ENCODE measurements around the gene KIRREL1. TPM values are rescaled to one million over a fixed set of nuclear protein-coding genes. Genes with fewer than 3 reads are reported as not detected.
A peak's percentile ranks its signal among the peaks of the same experiment; 100 is the strongest.

KIRREL1 gene
- total RNA-seq, 1 experiment from 2014 or later: 101 TPM

DNA sequence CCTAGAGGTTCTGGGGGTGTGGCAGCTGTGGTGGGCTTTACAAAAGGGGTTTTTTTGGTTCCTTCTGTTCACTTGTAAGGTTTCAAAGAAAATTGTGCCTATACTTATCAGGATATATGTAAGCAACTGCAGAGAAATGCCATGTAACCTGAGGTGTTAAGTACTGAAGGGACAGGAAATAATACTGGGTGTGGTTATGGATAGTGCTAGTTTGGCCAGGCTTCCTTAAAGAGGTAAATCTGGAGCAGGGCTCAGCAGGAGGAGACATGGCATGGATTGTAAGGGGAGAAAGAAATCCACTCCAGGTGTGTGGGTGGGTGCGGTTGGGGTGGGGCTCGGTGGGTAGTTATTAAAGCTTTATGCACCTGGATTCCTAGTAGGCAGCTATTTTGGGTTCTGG, 28.3 kb downstream of the KIRREL1 start:
- Mint-ChIP-seq H3K27ac (ENCODE audit: low read depth, unreplicated experiment) (peak overlapping the region; percentile 86), H3K36me3 (ENCODE audit: insufficient read depth, unreplicated experiment) (peaks cover 16% of the 10 kb centered on the region), H3K9me3 (ENCODE audit: unreplicated experiment) (no peaks in the 10 kb centered on the region), H3K4me1 (ENCODE audit: insufficient read depth, unreplicated experiment) (peaks cover 72% of the 10 kb centered on the region), H3K27me3 (ENCODE audit: insufficient read depth, unreplicated experiment) (no peaks in the 10 kb centered on the region), H3K4me3 (ENCODE audit: unreplicated experiment) (peak overlapping the region; percentile 42)
- intact Hi-C loops (cut with micrococcal nuclease): loop anchor here (1.0 kb wide), 2 partner anchors 10 to 29 kb away; no protein-coding TSS in a partner anchor
- POLR2A ChIA-PET: interaction anchor here (1.0 to 13.3 kb wide), 5 partner anchors 7 to 63 kb away, joined by 3 to 245 read pairs (median 79); partner anchors contain the start of gene KIRREL1
- TF ChIP-seq CTCF (IDR thresholded peaks at IDR 0.05; ENCODE audit: unreplicated experiment): no peak
- BruUV-seq (replicated peaks): no TSS peak
- peak; percentile 57 for DNase-seq (ENCODE audit: unreplicated experiment)
- CTCF ChIA-PET: interaction anchor here (0.6 to 26.2 kb wide), 10 partner anchors 7 to 103 kb away, joined by 3 to 494 read pairs (median 18); partner anchors contain the start of gene KIRREL1

GRCh38 chr1:158022554-158023312, 29.3 kb downstream of the KIRREL1 start:
- Mint-ChIP-seq H3K27me3 (ENCODE audit: insufficient read depth, unreplicated experiment) (no peaks in the 10 kb centered on the region), H3K27ac (ENCODE audit: low read depth, unreplicated experiment) (peak overlapping the region; percentile 86), H3K4me1 (ENCODE audit: insufficient read depth, unreplicated experiment) (peaks cover 69% of the 10 kb centered on the region), H3K36me3 (ENCODE audit: insufficient read depth, unreplicated experiment) (peaks cover 16% of the 10 kb centered on the region), H3K9me3 (ENCODE audit: unreplicated experiment) (no peaks in the 10 kb centered on the region), H3K4me3 (ENCODE audit: unreplicated experiment) (peak overlapping the region; percentile 42)
- no peak for TF ChIP-seq CTCF (IDR thresholded peaks at IDR 0.05; ENCODE audit: unreplicated experiment)
- BruUV-seq (replicated peaks): no TSS peak
- ChIA-PET CTCF (interaction anchor here (0.6 to 26.2 kb wide), 8 partner anchors 11 to 102 kb away, joined by 3 to 494 read pairs (median 8); partner anchors contain the start of gene KIRREL1), POLR2A (interaction anchor here (0.7 to 13.3 kb wide), 3 partner anchors 16 to 560 kb away, joined by 3 to 245 read pairs (median 114); partner anchors contain the start of gene KIRREL1)
- intact Hi-C loops (cut with micrococcal nuclease): loop anchor here (1.0 kb wide), 2 partner anchors 11 to 30 kb away; no protein-coding TSS in a partner anchor
- DNase-seq (ENCODE audit: unreplicated experiment): peak; percentile 71

DNA sequence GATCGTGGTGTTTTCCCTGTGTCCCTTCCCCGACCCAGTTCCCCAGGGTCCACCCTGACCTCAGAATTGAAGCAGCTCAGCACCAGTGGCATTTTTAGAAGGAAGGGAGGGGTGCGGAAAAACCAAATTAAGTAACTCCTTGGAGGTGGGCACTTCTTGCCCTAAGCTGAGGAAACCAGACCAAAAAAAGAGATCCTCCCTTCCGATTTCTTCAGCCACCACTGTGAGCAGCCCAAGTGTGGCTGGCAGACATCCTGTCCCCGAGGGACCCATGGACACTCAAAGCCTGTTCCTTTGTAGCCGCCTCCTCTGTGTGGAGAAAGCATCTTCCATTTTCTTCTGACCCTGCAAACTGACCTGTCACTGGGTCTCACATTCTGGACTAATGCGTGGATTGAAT, 31.3 kb downstream of the KIRREL1 start:
- Mint-ChIP-seq H3K4me1 (ENCODE audit: insufficient read depth, unreplicated experiment) (peaks cover 68% of the 10 kb centered on the region), H3K9me3 (ENCODE audit: unreplicated experiment) (no peaks in the 10 kb centered on the region), H3K27me3 (ENCODE audit: insufficient read depth, unreplicated experiment) (no peaks in the 10 kb centered on the region), H3K4me3 (ENCODE audit: unreplicated experiment) (no peak overlapping the region), H3K36me3 (ENCODE audit: insufficient read depth, unreplicated experiment) (peaks cover 11% of the 10 kb centered on the region), H3K27ac (ENCODE audit: low read depth, unreplicated experiment) (peak overlapping the region; percentile 86)
- DNase-seq (ENCODE audit: unreplicated experiment): no peak
- no peak for TF ChIP-seq CTCF (IDR thresholded peaks at IDR 0.05; ENCODE audit: unreplicated experiment)
- CTCF ChIA-PET: interaction anchor here (0.7 to 26.2 kb wide), 3 partner anchors 13 to 1828 kb away, joined by 3 to 494 read pairs (median 119); partner anchors contain the start of gene KIRREL1
- BruUV-seq (replicated peaks): no TSS peak
- intact Hi-C loops (cut with micrococcal nuclease): no loop called here
- POLR2A ChIA-PET: interaction anchor here (13.3 kb wide), 1 partner anchor 18 kb away, joined by 245 read pairs; no protein-coding TSS in a partner anchor

DNA sequence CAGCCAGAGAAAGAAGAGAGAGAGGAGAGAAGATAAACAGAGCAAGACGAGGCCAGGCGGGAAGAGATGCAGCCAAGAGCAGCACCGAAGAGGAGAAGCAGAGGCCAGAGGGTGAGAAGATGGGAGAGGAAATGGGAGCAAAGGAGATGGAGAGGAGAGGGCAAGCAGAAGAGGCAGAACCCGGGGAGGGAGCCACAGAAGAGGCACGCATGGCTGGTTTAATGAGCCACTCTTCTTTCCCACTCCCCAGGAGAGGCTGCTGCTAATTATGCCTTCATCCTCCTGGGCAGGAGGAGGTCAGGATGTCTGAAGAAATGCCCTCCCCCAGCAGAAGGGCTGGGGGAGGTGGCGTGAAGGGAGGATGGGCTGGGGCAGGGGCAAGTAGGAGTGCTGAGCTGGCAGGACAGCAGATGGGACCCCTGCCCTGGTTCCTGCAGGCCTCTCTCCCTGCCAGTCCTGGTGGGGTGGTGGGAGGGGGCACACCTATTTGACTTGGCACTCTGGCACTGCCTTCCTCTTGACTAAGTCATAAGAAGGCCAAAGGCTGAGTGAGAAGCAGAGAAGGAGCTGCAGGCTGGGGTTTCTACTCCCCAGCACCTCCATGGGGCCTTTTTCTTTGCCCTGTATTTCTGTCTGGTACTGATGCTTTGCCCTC, 32.3 kb downstream of the KIRREL1 start:
- DNase-seq (ENCODE audit: unreplicated experiment): no peak
- ChIA-PET POLR2A (interaction anchor here (13.3 kb wide), 1 partner anchor 19 kb away, joined by 245 read pairs; no protein-coding TSS in a partner anchor), CTCF (interaction anchor here (0.5 to 26.2 kb wide), 9 partner anchors 13 to 603 kb away, joined by 3 to 494 read pairs (median 39); partner anchors contain the start of gene KIRREL1)
- no peak for TF ChIP-seq CTCF (IDR thresholded peaks at IDR 0.05; ENCODE audit: unreplicated experiment)
- Mint-ChIP-seq H3K4me3 (ENCODE audit: unreplicated experiment) (no peak overlapping the region), H3K36me3 (ENCODE audit: insufficient read depth, unreplicated experiment) (peaks cover 11% of the 10 kb centered on the region), H3K4me1 (ENCODE audit: insufficient read depth, unreplicated experiment) (peaks cover 64% of the 10 kb centered on the region), H3K9me3 (ENCODE audit: unreplicated experiment) (no peaks in the 10 kb centered on the region), H3K27me3 (ENCODE audit: insufficient read depth, unreplicated experiment) (no peaks in the 10 kb centered on the region), H3K27ac (ENCODE audit: low read depth, unreplicated experiment) (peak overlapping the region; percentile 86)
- BruUV-seq (replicated peaks): no TSS peak
- intact Hi-C loops (cut with micrococcal nuclease): no loop called here
